DOHH2 (cell line): ENCODE data around the gene LMNB1.
A peak's percentile ranks its signal among the peaks of the same experiment; 100 is the strongest.

ENCODE experiments used
- H3F3A ChIP-seq: fragments of 200-600 bp; sonication (generic), shearing (Covaris generic); 2 replicates; pipeline ENCODE4 v1.6.0; 2016; ENCODE audit warnings: antibody characterized with exemption, mild to moderate bottlenecking; ENCODE audit not compliant: control insufficient read depth, insufficient read depth
- H3K27ac ChIP-seq: fragments of 200-600 bp; sonication (generic); 2 replicates; pipeline ENCODE4 v1.5.1; 2014; ENCODE audit warnings: low read depth, mild to moderate bottlenecking, low read length, moderate library complexity
- H3K27me3 ChIP-seq: fragments of 200-600 bp; sonication (generic); 2 replicates; pipeline ENCODE4 v1.6.1; 2014; ENCODE audit warnings: mild to moderate bottlenecking, low read length, mixed read lengths; ENCODE audit not compliant: control insufficient read depth
- H3K36me3 ChIP-seq: fragments of 200-600 bp; sonication (generic); 2 replicates; pipeline ENCODE4 v1.6.1; 2014; ENCODE audit warnings: mild to moderate bottlenecking, low read length, moderate library complexity, mixed read lengths; ENCODE audit not compliant: control insufficient read depth
- H3K4me1 ChIP-seq: fragments of 200-600 bp; sonication (generic); 2 replicates; pipeline ENCODE4 v1.6.1; 2014; ENCODE audit warnings: mild to moderate bottlenecking, low read length, mixed read lengths; ENCODE audit not compliant: control insufficient read depth
- H3K4me2 ChIP-seq: fragments of 200-600 bp; sonication (generic); 2 replicates; pipeline ENCODE4 v1.6.0; 2014; ENCODE audit warnings: mild to moderate bottlenecking, low read length, moderate library complexity
- H3K4me3 ChIP-seq: fragments of 200-600 bp; sonication (generic); 2 replicates; pipeline ENCODE4 v1.5.1; 2014; ENCODE audit warnings: mild to moderate bottlenecking, low read length, mixed read lengths
- H3K79me2 ChIP-seq: fragments of 200-600 bp; sonication (generic); 2 replicates; pipeline ENCODE4 v1.6.1; 2014; ENCODE audit warnings: mild to moderate bottlenecking, low read length, mixed read lengths; ENCODE audit not compliant: control insufficient read depth
- H3K9me2 ChIP-seq: fragments of 200-600 bp; sonication (generic); replicated peaks from 2 replicates; pipeline ENCODE4 v1.6.1; 2014; ENCODE audit warnings: mild to moderate bottlenecking, low read length, mixed read lengths; ENCODE audit not compliant: control insufficient read depth
- H3K9me3 ChIP-seq: fragments of 200-600 bp; sonication (generic); 2 replicates; pipeline ENCODE4 v1.6.1; 2014; ENCODE audit warnings: antibody characterized with exemption, low read length, mixed read lengths; ENCODE audit not compliant: control insufficient read depth, insufficient read depth
- H4K20me1 ChIP-seq: fragments of 200-600 bp; sonication (generic); 2 replicates; pipeline ENCODE4 v1.6.0; 2014; ENCODE audit warnings: low read depth, mild to moderate bottlenecking, antibody characterized with exemption, low read length, moderate library complexity; ENCODE audit not compliant: control insufficient read depth, insufficient read depth
- CTCF ChIP-seq: fragments of 200-600 bp; sonication (generic); IDR thresholded peaks from one replicate; pipeline ENCODE4 v1.5.1; 2014; ENCODE audit warnings: antibody characterized with exemption, mild to moderate bottlenecking, low read depth, low read length; ENCODE audit not compliant: poor library complexity, severe bottlenecking
- EZH2phosphoT487 ChIP-seq: fragments of 200-600 bp; sonication (generic); IDR thresholded peaks from 2 replicates; pipeline ENCODE4 v1.6.1; 2017; ENCODE audit warnings: borderline replicate concordance, mild to moderate bottlenecking, antibody characterized with exemption, low read length, moderate library complexity, mixed read lengths

LMNB1 gene

GRCh38 chr5:126865299-126865698 lies 88.4 kb downstream of the LMNB1 start:
- H3K4me3 ChIP-seq, result no peak overlapping the region
- no peaks in the 10 kb centered on the region for H3K79me2 ChIP-seq
- no peak overlapping the region for H3K27ac ChIP-seq
- no peak for TF ChIP-seq EZH2phosphoT487
- TF ChIP-seq CTCF, result no peak
- peaks cover 26% of the 10 kb centered on the region for H3K4me1 ChIP-seq
- peaks cover 3% of the 10 kb centered on the region; the same call in 1 of the 2 replicates for H3K36me3 ChIP-seq
- no peaks in the 10 kb centered on the region for H3K9me3 ChIP-seq
- 0 out of 2 replicates have a peak, but pooled peaks cover 2% of the 10 kb centered on the region for H3F3A ChIP-seq
- no peaks in the 10 kb centered on the region for H3K9me2 ChIP-seq
- no peak overlapping the region for H3K4me2 ChIP-seq
- H3K27me3 ChIP-seq, result no peaks in the 10 kb centered on the region
- no peaks in the 10 kb centered on the region; the same call in 1 of the 2 replicates for H4K20me1 ChIP-seq

GRCh38 chr5:126866851-126867636 lies 90.1 kb downstream of the LMNB1 start:
- Histone ChIP-seq H3K27ac (no peak overlapping the region), H3K27me3 (no peaks in the 10 kb centered on the region), H3K9me2 (no peaks in the 10 kb centered on the region), H3K4me3 (no peak overlapping the region), H3F3A (0 out of 2 replicates have a peak, but pooled peaks cover 2% of the 10 kb centered on the region), H3K4me2 (no peak overlapping the region), H3K79me2 (no peaks in the 10 kb centered on the region), H3K9me3 (no peaks in the 10 kb centered on the region), H4K20me1 (no peaks in the 10 kb centered on the region; the same call in 1 of the 2 replicates), H3K4me1 (peaks cover 19% of the 10 kb centered on the region), H3K36me3 (no peaks in the 10 kb centered on the region)
- no peak for TF ChIP-seq CTCF
- no peak for TF ChIP-seq EZH2phosphoT487

DNA sequence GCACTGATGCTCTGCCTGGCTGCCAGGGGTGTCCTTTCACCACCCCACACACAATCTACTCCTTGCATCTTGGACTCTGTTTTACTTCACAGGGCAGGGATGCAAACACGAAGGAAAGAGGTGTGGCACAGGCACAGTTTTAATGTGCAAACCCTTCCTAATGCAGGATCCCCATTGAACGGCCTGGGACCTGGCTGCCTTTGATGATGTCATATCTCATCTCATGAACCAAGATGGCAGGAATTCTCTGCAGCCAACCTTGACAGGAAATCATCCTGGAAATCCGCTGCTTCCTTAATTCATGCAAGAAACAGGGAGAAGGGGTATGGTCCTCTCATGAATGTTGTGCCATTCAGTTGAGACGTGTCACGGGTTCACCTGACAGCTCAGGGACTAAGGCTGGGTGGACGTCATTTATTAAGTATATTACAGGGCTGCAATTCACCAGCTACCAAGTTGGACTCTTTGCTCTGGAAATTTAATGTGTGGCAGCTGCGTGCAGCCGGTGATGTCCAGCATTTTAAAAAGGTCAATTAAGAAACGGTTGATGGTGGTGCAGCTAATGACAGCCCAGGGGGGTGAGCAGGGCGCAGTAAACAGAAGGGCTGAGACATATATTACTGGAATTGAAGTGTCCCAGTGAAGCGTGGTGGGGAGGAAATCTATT lies 91.5 kb downstream of the LMNB1 start:
- peak overlapping the region; percentile 70 for H3K4me2 ChIP-seq
- no peaks in the 10 kb centered on the region for H3K9me3 ChIP-seq
- H3K27me3 ChIP-seq, result no peaks in the 10 kb centered on the region
- peaks cover 19% of the 10 kb centered on the region for H3K4me1 ChIP-seq
- H4K20me1 ChIP-seq, result no peaks in the 10 kb centered on the region; the same call in 1 of the 2 replicates
- TF ChIP-seq EZH2phosphoT487, result no peak
- no peak for TF ChIP-seq CTCF
- H3K27ac ChIP-seq, result peak overlapping the region; percentile 33
- H3K9me2 ChIP-seq, result no peaks in the 10 kb centered on the region
- no peaks in the 10 kb centered on the region for H3K79me2 ChIP-seq
- H3F3A ChIP-seq, result 0 out of 2 replicates have a peak, but pooled peaks cover 2% of the 10 kb centered on the region
- no peaks in the 10 kb centered on the region for H3K36me3 ChIP-seq
- peak overlapping the region; percentile 64 for H3K4me3 ChIP-seq
